Measurements from ENCODE around the gene ACTMAP. TPM values are rescaled to one million over a fixed set of nuclear protein-coding genes. Genes with fewer than 3 reads are reported as not detected.

Gene ACTMAP
- polyA plus RNA-seq, 3 donors, result 4.3 to 13.0 (median 8.5) TPM

DNA sequence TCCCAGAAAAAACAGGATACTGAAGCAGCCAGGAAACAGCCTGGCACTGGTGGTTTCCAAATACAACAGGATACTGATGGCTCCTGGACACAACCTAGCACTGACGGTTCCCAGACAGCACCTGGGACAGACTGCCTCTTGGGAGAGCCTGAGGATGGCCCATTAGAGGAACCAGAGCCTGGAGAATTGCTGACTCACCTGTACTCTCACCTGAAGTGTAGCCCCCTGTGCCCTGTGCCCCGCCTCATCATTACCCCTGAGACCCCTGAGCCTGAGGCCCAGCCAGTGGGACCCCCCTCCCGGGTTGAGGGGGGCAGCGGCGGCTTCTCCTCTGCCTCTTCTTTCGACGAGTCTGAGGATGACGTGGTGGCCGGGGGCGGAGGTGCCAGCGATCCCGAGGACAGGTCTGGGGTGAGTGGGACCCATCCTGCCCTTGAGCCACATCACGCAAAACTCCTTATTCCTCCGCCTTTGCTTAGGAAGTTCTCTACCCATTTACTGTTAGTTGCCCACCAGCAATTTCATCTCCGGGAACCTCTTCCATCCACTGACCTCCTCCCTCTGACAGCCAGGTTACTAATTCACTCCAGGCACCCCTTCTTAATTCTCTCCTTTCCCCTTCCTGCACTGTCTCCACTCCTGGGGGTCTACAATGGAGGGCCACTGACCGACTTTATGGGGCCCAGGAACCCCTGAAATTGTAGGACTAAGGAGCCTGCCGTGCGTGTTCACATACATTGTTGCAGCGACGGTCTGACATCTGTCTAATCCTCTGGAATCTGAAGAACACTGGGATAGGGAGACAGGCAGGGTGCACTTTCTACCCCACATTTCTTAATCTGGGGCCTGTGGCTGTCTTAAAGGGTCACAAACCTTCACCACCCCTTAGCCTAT is 32.1 kb downstream of the ACTMAP start:
- intact Hi-C loops (cut with micrococcal nuclease), result loop anchor here in 1 of 2 donors (1.0 to 2.0 kb wide), 3 partner anchors 27 to 80 kb away; no protein-coding TSS in a partner anchor
- Histone ChIP-seq H3K4me3 (replicated peaks in 1 of 3; ENCODE audit: low read depth in 2 of 3, low read length in 3 of 3) (peak overlapping the region; percentile 57 to 91 (median 83)), H3K27me3 (ENCODE audit: control insufficient read depth in 2 of 2, insufficient read depth in 2 of 2, low read length in 2 of 2) (no peaks in the 10 kb centered on the region), H3K4me1 (ENCODE audit: control insufficient read depth in 1 of 2, insufficient read depth in 2 of 2, low read length in 2 of 2) (peaks cover 60 to 69% of the 10 kb centered on the region in 2 donors), H4K20me1 (ENCODE audit: insufficient read depth, low read length) (peaks cover 8% of the 10 kb centered on the region), H3K36me3 (replicated peaks in 1 of 2; ENCODE audit: control insufficient read depth in 1 of 2, insufficient read depth in 2 of 2, low read length in 2 of 2) (peaks cover 0 to 6% of the 10 kb centered on the region in 2 donors), H3K9ac (ENCODE audit: insufficient read depth, low read length, poor library complexity, severe bottlenecking) (peak overlapping the region; percentile 88), H3K79me2 (ENCODE audit: insufficient read depth, low read length) (peaks cover 39% of the 10 kb centered on the region), H3K9me3 (replicated peaks in 1 of 2; ENCODE audit: control insufficient read depth in 1 of 2, insufficient read depth in 1 of 2, low read length in 2 of 2) (no peaks in the 10 kb centered on the region), H2AFZ (ENCODE audit: insufficient read depth, low read depth, low read length, poor library complexity, severe bottlenecking) (peak overlapping the region; percentile 96), H3K4me2 (replicated peaks; ENCODE audit: extremely low read depth, low read length, poor library complexity, severe bottlenecking) (peak overlapping the region; percentile 87), H3K27ac (ENCODE audit: low read depth in 1 of 2, low read length in 2 of 2) (peak overlapping the region in 1 of 2 donors; percentile 96)
- H3K9me3 Mint-ChIP-seq, result peaks cover 0 to 3% (median 0%) of the 10 kb centered on the region in 7 donors
- TF ChIP-seq, protein P1, sequence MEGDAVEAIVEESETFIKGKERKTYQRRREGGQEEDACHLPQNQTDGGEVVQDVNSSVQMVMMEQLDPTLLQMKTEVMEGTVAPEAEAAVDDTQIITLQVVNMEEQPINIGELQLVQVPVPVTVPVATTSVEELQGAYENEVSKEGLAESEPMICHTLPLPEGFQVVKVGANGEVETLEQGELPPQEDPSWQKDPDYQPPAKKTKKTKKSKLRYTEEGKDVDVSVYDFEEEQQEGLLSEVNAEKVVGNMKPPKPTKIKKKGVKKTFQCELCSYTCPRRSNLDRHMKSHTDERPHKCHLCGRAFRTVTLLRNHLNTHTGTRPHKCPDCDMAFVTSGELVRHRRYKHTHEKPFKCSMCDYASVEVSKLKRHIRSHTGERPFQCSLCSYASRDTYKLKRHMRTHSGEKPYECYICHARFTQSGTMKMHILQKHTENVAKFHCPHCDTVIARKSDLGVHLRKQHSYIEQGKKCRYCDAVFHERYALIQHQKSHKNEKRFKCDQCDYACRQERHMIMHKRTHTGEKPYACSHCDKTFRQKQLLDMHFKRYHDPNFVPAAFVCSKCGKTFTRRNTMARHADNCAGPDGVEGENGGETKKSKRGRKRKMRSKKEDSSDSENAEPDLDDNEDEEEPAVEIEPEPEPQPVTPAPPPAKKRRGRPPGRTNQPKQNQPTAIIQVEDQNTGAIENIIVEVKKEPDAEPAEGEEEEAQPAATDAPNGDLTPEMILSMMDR (IDR thresholded peaks at IDR 0.05), result no peak
- H3K27ac Mint-ChIP-seq, result peak overlapping the region; percentile 70 to 94 (median 86)
- WGBS (ENCODE audit: insufficient coverage), result 82% methylated on average over 14 of the region's 20 CpGs
- H3K4me1 Mint-ChIP-seq, result peaks cover 78% of the 10 kb centered on the region
- peaks cover 14 to 17% of the 10 kb centered on the region in 2 donors for H3K36me3 Mint-ChIP-seq
- DNase-seq, result peak in 1 of 3 donors; percentile 28
- peaks cover 0 to 6% (median 4%) of the 10 kb centered on the region in 3 donors for H3K27me3 Mint-ChIP-seq (ENCODE audit: low read depth in 3 of 3)
- peak overlapping the region; percentile 84 to 94 for H3K4me3 Mint-ChIP-seq

DNA sequence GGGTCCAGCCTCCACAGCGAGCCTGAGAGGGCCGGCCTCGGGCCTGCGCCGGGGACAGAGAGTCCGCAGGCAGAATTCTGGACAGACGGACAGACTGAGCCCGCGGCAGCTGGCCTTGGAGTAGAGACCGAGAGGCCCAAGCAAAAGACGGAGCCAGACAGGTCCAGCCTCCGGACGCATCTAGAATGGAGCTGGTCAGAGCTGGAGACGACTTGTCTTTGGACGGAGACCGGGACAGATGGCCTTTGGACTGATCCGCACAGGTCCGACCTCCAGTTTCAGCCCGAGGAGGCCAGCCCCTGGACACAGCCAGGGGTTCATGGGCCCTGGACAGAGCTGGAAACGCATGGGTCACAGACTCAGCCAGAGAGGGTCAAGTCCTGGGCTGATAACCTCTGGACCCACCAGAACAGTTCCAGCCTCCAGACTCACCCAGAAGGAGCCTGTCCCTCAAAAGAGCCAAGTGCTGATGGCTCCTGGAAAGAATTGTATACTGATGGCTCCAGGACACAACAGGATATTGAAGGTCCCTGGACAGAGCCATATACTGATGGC is 32.9 kb downstream of the ACTMAP start:
- peaks cover 39% of the 10 kb centered on the region for H3K79me2 ChIP-seq (ENCODE audit: insufficient read depth, low read length)
- peaks cover 6% of the 10 kb centered on the region for H4K20me1 ChIP-seq (ENCODE audit: insufficient read depth, low read length)
- H3K4me3 ChIP-seq (replicated peaks in 1 of 3; ENCODE audit: low read depth in 2 of 3, low read length in 3 of 3), result peak overlapping the region; percentile 57 to 91 (median 83)
- peak overlapping the region; percentile 87 for H3K4me2 ChIP-seq (replicated peaks; ENCODE audit: extremely low read depth, low read length, poor library complexity, severe bottlenecking)
- peak overlapping the region; percentile 83 to 94 (median 87) for H3K27ac Mint-ChIP-seq
- H3K27me3 Mint-ChIP-seq (ENCODE audit: low read depth in 3 of 3), result peaks cover 0 to 6% (median 4%) of the 10 kb centered on the region in 3 donors
- H3K36me3 Mint-ChIP-seq, result peaks cover 16 to 19% of the 10 kb centered on the region in 2 donors
- H3K4me3 Mint-ChIP-seq, result peak overlapping the region; percentile 84 to 94
- peaks cover 0 to 11% of the 10 kb centered on the region in 2 donors for H3K36me3 ChIP-seq (replicated peaks in 1 of 2; ENCODE audit: control insufficient read depth in 1 of 2, insufficient read depth in 2 of 2, low read length in 2 of 2)
- H3K9me3 Mint-ChIP-seq, result peaks cover 0 to 3% (median 0%) of the 10 kb centered on the region in 7 donors
- DNase-seq, result peak in 2 of 3 donors; percentile 10 to 38
- peak overlapping the region; percentile 96 for H2AFZ ChIP-seq (ENCODE audit: insufficient read depth, low read depth, low read length, poor library complexity, severe bottlenecking)
- intact Hi-C loops (cut with micrococcal nuclease), result loop anchor here in 1 of 2 donors (1.0 to 2.0 kb wide), 3 partner anchors 26 to 81 kb away; no protein-coding TSS in a partner anchor
- peak overlapping the region; percentile 72 to 96 for H3K27ac ChIP-seq (ENCODE audit: low read depth in 1 of 2, low read length in 2 of 2)
- peak overlapping the region; percentile 88 for H3K9ac ChIP-seq (ENCODE audit: insufficient read depth, low read length, poor library complexity, severe bottlenecking)
- TF ChIP-seq, protein P1 (IDR thresholded peaks at IDR 0.05), result no peak
- 7% methylated on average over 20 of the region's 20 CpGs for WGBS (ENCODE audit: insufficient coverage)
- peaks cover 60 to 69% of the 10 kb centered on the region in 2 donors for H3K4me1 ChIP-seq (ENCODE audit: control insufficient read depth in 1 of 2, insufficient read depth in 2 of 2, low read length in 2 of 2)
- H3K4me1 Mint-ChIP-seq, result peaks cover 79% of the 10 kb centered on the region
- no peaks in the 10 kb centered on the region for H3K9me3 ChIP-seq (replicated peaks in 1 of 2; ENCODE audit: control insufficient read depth in 1 of 2, insufficient read depth in 1 of 2, low read length in 2 of 2)
- no peaks in the 10 kb centered on the region for H3K27me3 ChIP-seq (ENCODE audit: control insufficient read depth in 2 of 2, insufficient read depth in 2 of 2, low read length in 2 of 2)

Data from CD14-positive monocyte (primary cell).